ENCODE data around the gene PGS1. TPM values are rescaled to one million over a fixed set of nuclear protein-coding genes. Genes with fewer than 3 reads are reported as not detected.
A peak's percentile ranks its signal among the peaks of the same experiment; 100 is the strongest.

The PGS1 gene
- polyA plus RNA-seq, 3 donors: 26.0 to 87.1 (median 28.0) TPM

- Histone ChIP-seq H3K4me2 (replicated peaks; ENCODE audit: extremely low read depth, low read length, poor library complexity, severe bottlenecking) (peak overlapping the region; percentile 77), H3K9ac (ENCODE audit: insufficient read depth, low read length, poor library complexity, severe bottlenecking) (peak overlapping the region; percentile 79), H3K4me3 (replicated peaks in 1 of 3; ENCODE audit: low read depth in 2 of 3, low read length in 3 of 3) (peak overlapping the region; percentile 11 to 70 (median 34)), H3K27me3 (ENCODE audit: control insufficient read depth in 2 of 2, insufficient read depth in 2 of 2, low read length in 2 of 2) (peaks cover 0 to 21% of the 10 kb centered on the region in 2 donors), H3K79me2 (ENCODE audit: insufficient read depth, low read length) (no peaks in the 10 kb centered on the region), H3K9me3 (replicated peaks in 1 of 2; ENCODE audit: control insufficient read depth in 1 of 2, insufficient read depth in 1 of 2, low read length in 2 of 2) (no peaks in the 10 kb centered on the region), H3K27ac (ENCODE audit: low read depth in 1 of 2, low read length in 2 of 2) (peak overlapping the region; percentile 53 to 86), H4K20me1 (ENCODE audit: insufficient read depth, low read length) (no peaks in the 10 kb centered on the region), H3K36me3 (replicated peaks in 1 of 2; ENCODE audit: control insufficient read depth in 1 of 2, insufficient read depth in 2 of 2, low read length in 2 of 2) (no peaks in the 10 kb centered on the region), H2AFZ (ENCODE audit: insufficient read depth, low read depth, low read length, poor library complexity, severe bottlenecking) (peak overlapping the region; percentile 30), H3K4me1 (ENCODE audit: control insufficient read depth in 1 of 2, insufficient read depth in 2 of 2, low read length in 2 of 2) (peaks cover 68 to 73% of the 10 kb centered on the region in 2 donors)
- DNase-seq: peak in 2 of 3 donors; percentile 58 to 61
- H3K36me3 Mint-ChIP-seq: peaks cover 0 to 5% of the 10 kb centered on the region in 2 donors
- peaks cover 0 to 2% (median 0%) of the 10 kb centered on the region in 7 donors for H3K9me3 Mint-ChIP-seq
- H3K27ac Mint-ChIP-seq: peak overlapping the region in 6 of 7 donors; percentile 65 to 95 (median 89)
- peaks cover 64% of the 10 kb centered on the region for H3K4me1 Mint-ChIP-seq
- H3K27me3 Mint-ChIP-seq (ENCODE audit: low read depth in 3 of 3): peaks cover 12 to 17% (median 15%) of the 10 kb centered on the region in 3 donors
- intact Hi-C loops (cut with micrococcal nuclease): no loop called here
- 6% methylated on average over 93 of the region's 95 CpGs for WGBS (ENCODE audit: insufficient coverage)
- H3K4me3 Mint-ChIP-seq: peak overlapping the region; percentile 65 to 69
- TF ChIP-seq, protein P1, sequence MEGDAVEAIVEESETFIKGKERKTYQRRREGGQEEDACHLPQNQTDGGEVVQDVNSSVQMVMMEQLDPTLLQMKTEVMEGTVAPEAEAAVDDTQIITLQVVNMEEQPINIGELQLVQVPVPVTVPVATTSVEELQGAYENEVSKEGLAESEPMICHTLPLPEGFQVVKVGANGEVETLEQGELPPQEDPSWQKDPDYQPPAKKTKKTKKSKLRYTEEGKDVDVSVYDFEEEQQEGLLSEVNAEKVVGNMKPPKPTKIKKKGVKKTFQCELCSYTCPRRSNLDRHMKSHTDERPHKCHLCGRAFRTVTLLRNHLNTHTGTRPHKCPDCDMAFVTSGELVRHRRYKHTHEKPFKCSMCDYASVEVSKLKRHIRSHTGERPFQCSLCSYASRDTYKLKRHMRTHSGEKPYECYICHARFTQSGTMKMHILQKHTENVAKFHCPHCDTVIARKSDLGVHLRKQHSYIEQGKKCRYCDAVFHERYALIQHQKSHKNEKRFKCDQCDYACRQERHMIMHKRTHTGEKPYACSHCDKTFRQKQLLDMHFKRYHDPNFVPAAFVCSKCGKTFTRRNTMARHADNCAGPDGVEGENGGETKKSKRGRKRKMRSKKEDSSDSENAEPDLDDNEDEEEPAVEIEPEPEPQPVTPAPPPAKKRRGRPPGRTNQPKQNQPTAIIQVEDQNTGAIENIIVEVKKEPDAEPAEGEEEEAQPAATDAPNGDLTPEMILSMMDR (IDR thresholded peaks at IDR 0.05): no peak
Measured at GRCh38 chr17:78341559-78342448, 36.6 kb upstream of the PGS1 start.

- Histone ChIP-seq H3K9me3 (replicated peaks in 1 of 2; ENCODE audit: control insufficient read depth in 1 of 2, insufficient read depth in 1 of 2, low read length in 2 of 2) (no peaks in the 10 kb centered on the region), H3K4me3 (replicated peaks in 1 of 3; ENCODE audit: low read depth in 2 of 3, low read length in 3 of 3) (peak overlapping the region; percentile 10 to 70 (median 34)), H3K79me2 (ENCODE audit: insufficient read depth, low read length) (no peaks in the 10 kb centered on the region), H3K27me3 (ENCODE audit: control insufficient read depth in 2 of 2, insufficient read depth in 2 of 2, low read length in 2 of 2) (peaks cover 0 to 21% of the 10 kb centered on the region in 2 donors), H3K36me3 (replicated peaks in 1 of 2; ENCODE audit: control insufficient read depth in 1 of 2, insufficient read depth in 2 of 2, low read length in 2 of 2) (no peaks in the 10 kb centered on the region), H3K27ac (ENCODE audit: low read depth in 1 of 2, low read length in 2 of 2) (peak overlapping the region; percentile 53 to 86), H3K4me1 (ENCODE audit: control insufficient read depth in 1 of 2, insufficient read depth in 2 of 2, low read length in 2 of 2) (peaks cover 60 to 65% of the 10 kb centered on the region in 2 donors), H4K20me1 (ENCODE audit: insufficient read depth, low read length) (no peaks in the 10 kb centered on the region), H3K9ac (ENCODE audit: insufficient read depth, low read length, poor library complexity, severe bottlenecking) (peak overlapping the region; percentile 79), H2AFZ (ENCODE audit: insufficient read depth, low read depth, low read length, poor library complexity, severe bottlenecking) (peak overlapping the region; percentile 30), H3K4me2 (replicated peaks; ENCODE audit: extremely low read depth, low read length, poor library complexity, severe bottlenecking) (peak overlapping the region; percentile 77)
- DNase-seq: peak; percentile 51 to 74 (median 54)
- Mint-ChIP-seq H3K36me3 (peaks cover 0 to 5% of the 10 kb centered on the region in 2 donors), H3K27ac (peak overlapping the region; percentile 89 to 96 (median 94)), H3K4me1 (peaks cover 55% of the 10 kb centered on the region), H3K27me3 (ENCODE audit: low read depth in 3 of 3) (peaks cover 14 to 24% (median 19%) of the 10 kb centered on the region in 3 donors), H3K4me3 (peak overlapping the region; percentile 69 to 81), H3K9me3 (peaks cover 0 to 2% (median 0%) of the 10 kb centered on the region in 7 donors)
- 52% methylated on average over 11 of the region's 26 CpGs for WGBS (ENCODE audit: insufficient coverage)
- TF ChIP-seq, protein P1 (IDR thresholded peaks at IDR 0.05): no peak
- intact Hi-C loops (cut with micrococcal nuclease): no loop called here
Measured at GRCh38 chr17:78342449-78343186, 35.8 kb upstream of the PGS1 start.

Measured in CD14-positive monocyte (primary cell).